A673 (cell line): ENCODE results near the gene TACC2. TPM values are rescaled to one million over a fixed set of nuclear protein-coding genes. Genes with fewer than 3 reads are reported as not detected.
"Not testable (repeated sequence)": the region's sequence is repeated elsewhere in the genome, so short reads cannot be mapped to it uniquely, and the experiment has no call there.

Source experiments
- BruUV-seq: library from RNA; stranded (reverse); fragments of 400-500 nt; replicated peaks from 2 replicates; lab custom pipeline; 2021; lab: Mats Ljungman, UMichigan
- CTCF ChIA-PET: fragments of 300-600 bp; sonication (Branson Sonifier 250); formaldehyde crosslinking; loops from one replicate; lab custom pipeline; 2022; ENCODE audit warnings: antibody characterized with exemption; lab: Charles Lee
- POLR2A ChIA-PET: fragments of 300-600 bp; sonication (Branson Sonifier 250); formaldehyde crosslinking; loops from one replicate; lab custom pipeline; 2022; ENCODE audit warnings: antibody characterized with exemption; ENCODE audit not compliant: low non-redundant PET; lab: Charles Lee
- DNase-seq: peaks from one replicate; pipeline ENCODE4 v3.0.0-alpha.2; 2015; ENCODE audit warnings: low spot score
- H3K27ac ChIP-seq: fragments of 200-600 bp; sonication (generic); 2 replicates; pipeline ENCODE4 v1.5.1; 2016; ENCODE audit warnings: mixed run types, low read depth, mild to moderate bottlenecking, mixed read lengths, antibody characterized with exemption, low read length; ENCODE audit not compliant: poor library complexity, severe bottlenecking
- H3K27me3 ChIP-seq: fragments of 200-600 bp; sonication (generic); replicated peaks from 2 replicates; pipeline ENCODE4 v1.6.1; 2017; ENCODE audit warnings: mixed run types, low read depth, mild to moderate bottlenecking, mixed read lengths, antibody characterized with exemption, low read length; ENCODE audit not compliant: insufficient read depth, poor library complexity
- H3K36me3 ChIP-seq: fragments of 200-600 bp; sonication (generic); 2 replicates; pipeline ENCODE4 v1.6.1; 2016; ENCODE audit warnings: mixed run types, mild to moderate bottlenecking, mixed read lengths, antibody characterized with exemption, low read length; ENCODE audit not compliant: insufficient read depth, poor library complexity, severe bottlenecking
- H3K4me1 ChIP-seq: fragments of 200-600 bp; sonication (generic); 2 replicates; pipeline ENCODE4 v1.6.1; 2017; ENCODE audit warnings: mixed run types, mild to moderate bottlenecking, mixed read lengths, antibody characterized with exemption, low read length; ENCODE audit not compliant: insufficient read depth, poor library complexity, severe bottlenecking
- H3K4me3 ChIP-seq: fragments of 200-600 bp; sonication (generic); 2 replicates; pipeline ENCODE4 v1.5.1; 2016; ENCODE audit warnings: low read depth, mixed run types, mild to moderate bottlenecking, mixed read lengths, low read length; ENCODE audit not compliant: poor library complexity, severe bottlenecking
- H3K9me3 ChIP-seq: fragments of 200-600 bp; sonication (generic); 2 replicates; pipeline ENCODE4 v1.6.1; 2016; ENCODE audit warnings: mixed run types, low read depth, mild to moderate bottlenecking, mixed read lengths, antibody characterized with exemption, low read length; ENCODE audit not compliant: poor library complexity, severe bottlenecking
- CTCF ChIP-seq: fragments of 300-800, 200-600 bp; sonication (generic); conservative IDR thresholded peaks from 2 replicates; pipeline ENCODE4 v1.5.1; 2017; ENCODE audit warnings: low read depth, mild to moderate bottlenecking, antibody characterized with exemption, low read length, moderate library complexity, mixed read lengths
- EZH2 ChIP-seq: fragments of 200-600 bp; sonication (generic); IDR thresholded peaks from 2 replicates; pipeline ENCODE4 v1.6.1; 2017; ENCODE audit warnings: borderline replicate concordance, low read depth, mild to moderate bottlenecking, mixed read lengths, antibody characterized with exemption, low read length; ENCODE audit not compliant: poor library complexity, severe bottlenecking
- intact Hi-C: fragments of 100-400 bp; cut with micrococcal nuclease; formaldehyde crosslinking; loops from one replicate; pipeline ENCODE4 v1.10.0; 2022; ENCODE audit not compliant: unreplicated experiment
- total RNA-seq: library from RNA; stranded (reverse); gene quantifications from 2 replicates; pipeline ENCODE4 v1.2.3, GENCODE V29; 2021

TACC2 gene
- total RNA-seq, 1 experiment from 2014 or later = 0.62 TPM

GRCh38 chr10:122020226-122020625, 31.3 kb downstream of the TACC2 start:
- Histone ChIP-seq H3K27me3 (no peaks in the 10 kb centered on the region), H3K27ac (no peak overlapping the region), H3K9me3 (no peaks in the 10 kb centered on the region), H3K36me3 (no peaks in the 10 kb centered on the region), H3K4me3 (no peak overlapping the region), H3K4me1 (no peaks in the 10 kb centered on the region)
- intact Hi-C loops = no loop called here
- BruUV-seq = no TSS peak
- POLR2A ChIA-PET = interaction anchor here (0.6 kb wide), 1 partner anchor 38 kb away, joined by 5 read pairs; no protein-coding TSS in a partner anchor
- CTCF ChIA-PET = no interaction called here
- no peak for DNase-seq
- TF ChIP-seq EZH2 (no peak), CTCF (no peak)

- no peaks in the 10 kb centered on the region for H3K9me3 ChIP-seq
- TF ChIP-seq EZH2 = no peak
- POLR2A ChIA-PET = no interaction called here
- no peak overlapping the region for H3K27ac ChIP-seq
- CTCF ChIA-PET = no interaction called here
- H3K4me1 ChIP-seq = no peaks in the 10 kb centered on the region
- BruUV-seq = no TSS peak
- H3K4me3 ChIP-seq = no peak overlapping the region
- intact Hi-C loops = no loop called here
- no peaks in the 10 kb centered on the region for H3K36me3 ChIP-seq
- DNase-seq = no peak
- no peaks in the 10 kb centered on the region for H3K27me3 ChIP-seq
Observed at GRCh38 chr10:122021379-122021778, 32.4 kb downstream of the TACC2 start.

GRCh38 chr10:122021828-122022227, 32.9 kb downstream of the TACC2 start:
- ChIA-PET POLR2A (no interaction called here), CTCF (no interaction called here)
- no peak overlapping the region for H3K27ac ChIP-seq
- intact Hi-C loops = no loop called here
- no peak overlapping the region for H3K4me3 ChIP-seq
- H3K36me3 ChIP-seq = no peaks in the 10 kb centered on the region
- H3K9me3 ChIP-seq = no peaks in the 10 kb centered on the region
- no TSS peak for BruUV-seq
- no peaks in the 10 kb centered on the region for H3K27me3 ChIP-seq
- TF ChIP-seq EZH2 (no peak), CTCF (no peak)
- DNase-seq = no peak
- no peaks in the 10 kb centered on the region for H3K4me1 ChIP-seq

DNA sequence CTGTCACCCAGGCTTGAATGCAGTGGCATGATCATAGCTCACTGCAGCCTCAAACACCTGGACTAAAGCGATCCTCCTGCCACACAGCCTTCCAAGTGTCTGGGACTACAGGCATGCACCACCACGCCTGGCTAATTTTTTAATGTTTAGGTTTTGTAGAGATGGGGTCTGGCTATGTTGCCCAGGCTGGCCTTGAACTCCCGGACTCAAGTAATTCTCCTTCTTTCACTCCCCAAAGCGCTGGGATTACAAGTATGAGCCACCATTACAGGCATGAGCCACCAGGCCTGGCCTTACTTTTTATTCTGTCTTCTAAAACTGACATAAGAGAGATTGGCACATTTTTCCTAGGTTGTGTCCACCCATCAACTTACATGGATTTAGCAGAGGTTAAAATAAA, 33.3 kb downstream of the TACC2 start:
- H3K4me3 ChIP-seq = no peak overlapping the region
- no peak for DNase-seq
- intact Hi-C loops = no loop called here
- BruUV-seq = no TSS peak
- CTCF ChIA-PET = no interaction called here
- no peaks in the 10 kb centered on the region for H3K36me3 ChIP-seq
- H3K4me1 ChIP-seq = no peaks in the 10 kb centered on the region
- no peak overlapping the region for H3K27ac ChIP-seq
- TF ChIP-seq EZH2 = no peak
- TF ChIP-seq CTCF = no peak
- POLR2A ChIA-PET = no interaction called here
- H3K27me3 ChIP-seq = no peaks in the 10 kb centered on the region
- H3K9me3 ChIP-seq = no peaks in the 10 kb centered on the region

DNA sequence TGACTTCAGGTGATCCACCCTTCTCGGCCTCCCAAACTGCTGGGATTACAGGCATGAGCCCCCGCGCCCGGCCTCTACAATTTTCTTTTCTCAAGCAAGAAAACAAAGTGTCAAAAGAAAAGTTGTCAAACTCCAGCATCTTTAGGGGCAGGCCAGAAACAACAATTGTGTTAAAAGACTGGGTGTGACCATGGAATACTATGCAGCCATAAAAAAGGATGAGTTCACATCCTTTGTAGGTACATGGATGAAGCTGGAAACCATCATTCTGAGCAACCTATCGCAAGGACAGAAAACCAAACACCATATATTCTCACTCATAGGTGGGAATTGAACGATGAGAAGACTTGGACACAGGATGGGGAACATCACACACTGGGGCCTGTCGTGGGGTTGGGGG, 34.3 kb downstream of the TACC2 start:
- H3K36me3 ChIP-seq, H3K4me3 ChIP-seq, DNase-seq, POLR2A ChIA-PET, H3K27me3 ChIP-seq, H3K4me1 ChIP-seq, CTCF ChIA-PET, H3K9me3 ChIP-seq, intact Hi-C loops, H3K27ac ChIP-seq, BruUV-seq: not testable (repeated sequence)
